ENCODE measurements around the gene IFTAP. TPM values are rescaled to one million over a fixed set of nuclear protein-coding genes. Genes with fewer than 3 reads are reported as not detected.
A peak's percentile ranks its signal among the peaks of the same experiment; 100 is the strongest.

Gene IFTAP
- total RNA-seq, 8 experiments from 2014 or later, result 27.3 to 65.5 (median 54.0) TPM

- Histone ChIP-seq H3K27ac (no peak overlapping the region), H3K4me3 (no peak overlapping the region), H3K4me1 (replicated peaks in 1 of 2) (no peaks in the 10 kb centered on the region)
- no peak for ATAC-seq (replicated peaks in 6 of 8)
- in situ Hi-C loops (cut with MboI; ENCODE audit: low pct_unique_long_range_greater_than_20kb in 2 of 9, low sequenced_read_pairs in 9 of 9, unreplicated experiment in 9 of 9), result no loop called here
- 71 to 100% (median 91%) methylated on average over 1 to 2 of the region's 2 CpGs for WGBS, 10 experiments
Measured at GRCh38 chr11:36601155-36601554, 6.9 kb downstream of the IFTAP start.

DNA sequence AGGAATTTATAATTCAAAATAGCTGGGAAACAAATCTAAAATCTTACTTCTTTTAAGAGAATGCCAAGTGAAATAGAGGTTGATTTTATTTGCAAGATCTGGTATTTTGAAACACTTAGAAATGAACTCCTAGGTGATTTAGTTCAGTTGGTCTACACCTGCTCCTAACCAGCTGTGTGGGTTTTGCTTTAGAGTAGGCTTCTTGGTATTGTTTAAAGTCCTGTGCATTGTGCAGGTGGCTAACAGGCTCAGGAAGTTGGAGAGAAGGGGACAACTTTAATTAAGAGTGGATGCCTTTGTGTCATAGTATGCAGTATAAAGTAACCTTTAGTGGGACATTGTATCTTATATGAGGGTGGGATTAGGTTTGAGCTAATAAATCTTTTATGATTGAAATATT lies 7.8 kb downstream of the IFTAP start:
- H3K4me1 ChIP-seq (replicated peaks in 1 of 2), result no peaks in the 10 kb centered on the region
- ATAC-seq (replicated peaks in 6 of 8), result no peak
- in situ Hi-C loops (cut with MboI; ENCODE audit: low pct_unique_long_range_greater_than_20kb in 2 of 9, low sequenced_read_pairs in 9 of 9, unreplicated experiment in 9 of 9), result no loop called here
- H3K4me3 ChIP-seq, result no peak overlapping the region
- no peak overlapping the region for H3K27ac ChIP-seq

- Histone ChIP-seq H3K4me3 (no peak overlapping the region), H3K27ac (no peak overlapping the region), H3K4me1 (replicated peaks in 1 of 2) (no peaks in the 10 kb centered on the region)
- WGBS, 10 experiments, result 24 to 94% (median 86%) methylated on average over 2 to 6 of the region's 6 CpGs; no CpG with 5 or more reads in 2 of the 10 experiments
- in situ Hi-C loops (cut with MboI; ENCODE audit: low pct_unique_long_range_greater_than_20kb in 2 of 9, low sequenced_read_pairs in 9 of 9, unreplicated experiment in 9 of 9), result no loop called here
- ATAC-seq (replicated peaks in 6 of 8), result no peak
Measured at GRCh38 chr11:36605221-36606216, 11.2 kb downstream of the IFTAP start.

DNA sequence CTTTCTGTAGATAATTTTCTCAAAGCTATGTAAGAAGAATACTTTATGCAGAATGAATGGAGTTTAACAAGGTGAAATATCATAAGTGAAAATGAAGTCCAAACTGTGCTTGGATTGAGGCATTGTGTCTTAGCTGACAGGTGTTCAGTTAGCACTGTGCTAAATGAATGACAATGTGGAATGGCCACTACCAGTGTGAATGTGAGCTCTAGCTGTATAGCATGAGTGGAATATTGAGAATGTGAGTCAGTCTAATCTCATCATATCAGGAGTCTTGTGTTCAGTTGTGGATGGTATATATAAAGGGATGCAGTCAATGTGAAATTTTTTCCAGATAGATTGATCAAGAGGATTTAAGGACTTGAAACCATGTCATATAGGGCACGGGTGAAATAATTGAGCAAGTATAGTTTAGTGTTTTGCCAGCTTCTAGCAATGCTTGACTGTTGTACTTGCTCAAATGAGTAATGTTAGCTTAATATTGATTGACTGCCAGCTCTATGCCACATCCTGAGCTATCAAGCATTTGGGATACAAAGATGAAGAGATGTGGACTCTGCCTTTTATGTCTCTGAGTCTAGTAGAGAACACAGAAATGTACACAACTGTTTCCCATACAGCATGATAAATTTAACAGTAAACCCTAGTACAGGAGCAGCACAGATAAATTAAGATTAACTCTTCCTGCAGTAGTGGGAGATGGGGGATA lies 14.3 kb downstream of the IFTAP start:
- in situ Hi-C loops (cut with MboI; ENCODE audit: low pct_unique_long_range_greater_than_20kb in 2 of 9, low sequenced_read_pairs in 9 of 9, unreplicated experiment in 9 of 9), result no loop called here
- H3K27ac ChIP-seq, result no peak overlapping the region
- no peak overlapping the region for H3K4me3 ChIP-seq
- no peaks in the 10 kb centered on the region for H3K4me1 ChIP-seq (replicated peaks in 1 of 2)
- 20 to 100% (median 67%) methylated on average over 1 of the region's 1 CpG; no CpG with 5 or more reads in 5 of the 10 experiments for WGBS, 10 experiments
- ATAC-seq (replicated peaks in 6 of 8), result no peak

DNA sequence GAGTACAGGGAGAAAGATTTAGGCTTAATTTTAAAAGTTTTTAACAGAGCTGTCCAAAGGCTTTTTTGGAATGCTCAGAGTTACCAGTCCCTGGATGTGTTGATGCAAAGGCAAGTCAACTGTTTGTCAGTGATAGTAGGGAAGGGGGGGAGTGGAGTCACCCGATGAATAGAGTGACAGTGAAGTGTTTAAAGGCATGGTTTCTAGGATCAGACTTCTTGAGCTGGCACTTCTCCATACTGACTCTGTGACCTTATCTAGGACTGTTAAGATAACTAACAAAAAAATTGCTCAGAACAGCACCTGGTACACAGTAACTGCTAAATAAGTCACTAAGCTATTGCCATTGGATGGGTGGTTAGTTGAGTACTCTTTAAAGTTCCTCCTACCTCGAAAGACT lies 15.1 kb downstream of the IFTAP start:
- 54 to 100% (median 86%) methylated on average over 1 to 2 of the region's 2 CpGs; no CpG with 5 or more reads in 3 of the 10 experiments for WGBS, 10 experiments
- ATAC-seq (replicated peaks in 6 of 8), result no peak

DNA sequence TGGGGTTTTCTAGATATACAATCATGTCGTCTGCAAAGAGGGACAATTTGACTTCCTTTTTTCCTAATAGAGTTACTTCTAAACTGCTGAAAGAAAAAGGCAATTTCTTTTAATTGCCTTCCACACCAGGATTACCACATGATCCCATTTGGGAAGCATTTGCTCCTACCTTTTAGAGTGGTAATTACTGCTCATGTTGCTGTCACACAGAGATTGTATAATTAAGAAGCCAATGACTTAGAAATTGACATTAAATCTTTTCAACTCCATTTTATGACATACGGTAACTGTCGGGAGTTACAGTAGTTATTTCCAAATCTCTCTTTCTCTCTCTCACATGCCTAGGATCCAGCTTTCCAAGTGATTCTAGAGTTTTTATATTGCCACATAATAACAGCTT lies 21.5 kb downstream of the IFTAP start:
- H3K4me3 ChIP-seq, result no peak overlapping the region
- in situ Hi-C loops (cut with MboI; ENCODE audit: low pct_unique_long_range_greater_than_20kb in 2 of 9, low sequenced_read_pairs in 9 of 9, unreplicated experiment in 9 of 9), result no loop called here
- 83 to 100% (median 100%) methylated on average over 1 to 3 of the region's 3 CpGs for WGBS, 10 experiments
- H3K4me1 ChIP-seq (replicated peaks in 1 of 2), result peaks cover 0 to 10% of the 10 kb centered on the region in 2 donors
- ATAC-seq (replicated peaks in 6 of 8), result no peak
- no peak overlapping the region for H3K27ac ChIP-seq

More for the DNA sequence above, 15.1 kb downstream of the IFTAP start:
- H3K27ac ChIP-seq, result no peak overlapping the region
- no peak overlapping the region for H3K4me3 ChIP-seq
- in situ Hi-C loops (cut with MboI; ENCODE audit: low pct_unique_long_range_greater_than_20kb in 2 of 9, low sequenced_read_pairs in 9 of 9, unreplicated experiment in 9 of 9), result no loop called here
- no peaks in the 10 kb centered on the region for H3K4me1 ChIP-seq (replicated peaks in 1 of 2)

- no peak for ATAC-seq (replicated peaks in 6 of 8)
- H3K4me3 ChIP-seq, result no peak overlapping the region
- no peak overlapping the region for H3K27ac ChIP-seq
- peaks cover 0 to 10% of the 10 kb centered on the region in 2 donors for H3K4me1 ChIP-seq (replicated peaks in 1 of 2)
- in situ Hi-C loops (cut with MboI; ENCODE audit: low pct_unique_long_range_greater_than_20kb in 2 of 9, low sequenced_read_pairs in 9 of 9, unreplicated experiment in 9 of 9), result no loop called here
- WGBS, 10 experiments, result 55 to 100% (median 82%) methylated on average over 1 to 6 of the region's 6 CpGs
Measured at GRCh38 chr11:36617543-36618362, 23.5 kb downstream of the IFTAP start.

DNA sequence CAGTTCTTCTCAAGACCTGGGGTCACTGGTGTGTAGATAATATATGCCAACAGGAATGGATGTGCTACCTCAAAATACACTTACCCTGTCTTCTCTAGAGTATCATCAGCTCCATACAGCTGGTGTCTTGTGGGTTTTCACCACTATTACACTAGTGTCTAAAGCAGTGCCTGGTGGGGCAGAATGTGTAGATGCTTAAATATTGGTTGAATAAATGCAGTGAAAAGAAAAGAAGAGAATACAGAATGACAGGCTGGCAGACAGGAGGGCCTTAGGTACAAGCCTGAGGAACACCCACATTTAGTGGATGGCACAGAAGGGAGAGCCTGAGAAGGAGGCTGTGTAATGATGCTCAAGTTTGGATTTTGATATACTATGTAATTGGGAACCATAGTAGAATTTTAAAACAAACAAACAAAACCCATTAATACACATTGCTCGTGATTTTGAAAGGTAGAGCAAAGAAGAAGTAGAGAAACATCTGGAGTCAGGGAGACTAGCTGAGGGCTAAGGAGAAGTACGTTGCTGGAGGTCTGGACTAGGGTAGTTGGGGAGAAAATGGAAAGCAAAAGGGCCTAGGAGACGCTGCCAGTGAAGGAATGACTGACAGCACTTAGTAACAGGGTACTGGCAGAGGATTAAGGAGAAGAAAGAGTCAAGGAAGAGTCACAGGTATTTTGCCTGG lies 24.2 kb downstream of the IFTAP start:
- 21 to 100% (median 86%) methylated on average over 1 to 3 of the region's 3 CpGs; no CpG with 5 or more reads in 2 of the 10 experiments for WGBS, 10 experiments
- no peak for ATAC-seq (replicated peaks in 6 of 8)
- in situ Hi-C loops (cut with MboI; ENCODE audit: low pct_unique_long_range_greater_than_20kb in 2 of 9, low sequenced_read_pairs in 9 of 9, unreplicated experiment in 9 of 9), result no loop called here
- peaks cover 0 to 13% of the 10 kb centered on the region in 2 donors for H3K4me1 ChIP-seq (replicated peaks in 1 of 2)
- no peak overlapping the region for H3K4me3 ChIP-seq
- no peak overlapping the region for H3K27ac ChIP-seq

DNA sequence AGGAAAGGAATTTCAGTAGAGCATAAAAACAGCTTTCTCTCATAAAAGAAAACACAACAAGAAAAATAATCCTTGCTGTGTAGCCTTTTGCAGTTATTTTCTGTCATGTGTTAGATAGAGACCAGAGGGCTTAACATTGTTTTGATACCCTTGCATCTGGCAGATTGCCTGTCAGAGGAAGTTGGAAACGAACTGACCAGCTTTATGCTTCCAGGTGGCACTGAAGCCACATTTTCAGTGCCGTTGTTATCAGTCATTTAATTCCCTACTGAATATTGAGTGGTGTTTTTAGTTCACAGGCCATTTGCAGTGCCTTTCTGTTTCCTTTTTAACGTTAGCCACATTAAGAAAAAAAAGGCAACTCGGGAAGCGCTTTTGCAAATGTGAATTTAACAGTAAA lies 25.2 kb downstream of the IFTAP start:
- WGBS, 10 experiments, result 17 to 85% (median 74%) methylated on average over 2 to 5 of the region's 5 CpGs; no CpG with 5 or more reads in 1 of the 10 experiments
- H3K4me3 ChIP-seq, result no peak overlapping the region
- ATAC-seq (replicated peaks in 6 of 8), result no peak
- in situ Hi-C loops (cut with MboI; ENCODE audit: low pct_unique_long_range_greater_than_20kb in 2 of 9, low sequenced_read_pairs in 9 of 9, unreplicated experiment in 9 of 9), result no loop called here
- H3K4me1 ChIP-seq (replicated peaks in 1 of 2), result peaks cover 0 to 15% of the 10 kb centered on the region in 2 donors
- no peak overlapping the region for H3K27ac ChIP-seq

- no peak for ATAC-seq (replicated peaks in 6 of 8)
- peaks cover 0 to 15% of the 10 kb centered on the region in 2 donors for H3K4me1 ChIP-seq (replicated peaks in 1 of 2)
- H3K27ac ChIP-seq, result no peak overlapping the region
- H3K4me3 ChIP-seq, result no peak overlapping the region
- in situ Hi-C loops (cut with MboI; ENCODE audit: low pct_unique_long_range_greater_than_20kb in 2 of 9, low sequenced_read_pairs in 9 of 9, unreplicated experiment in 9 of 9), result no loop called here
Measured at GRCh38 chr11:36620246-36620645, 25.9 kb downstream of the IFTAP start.

DNA sequence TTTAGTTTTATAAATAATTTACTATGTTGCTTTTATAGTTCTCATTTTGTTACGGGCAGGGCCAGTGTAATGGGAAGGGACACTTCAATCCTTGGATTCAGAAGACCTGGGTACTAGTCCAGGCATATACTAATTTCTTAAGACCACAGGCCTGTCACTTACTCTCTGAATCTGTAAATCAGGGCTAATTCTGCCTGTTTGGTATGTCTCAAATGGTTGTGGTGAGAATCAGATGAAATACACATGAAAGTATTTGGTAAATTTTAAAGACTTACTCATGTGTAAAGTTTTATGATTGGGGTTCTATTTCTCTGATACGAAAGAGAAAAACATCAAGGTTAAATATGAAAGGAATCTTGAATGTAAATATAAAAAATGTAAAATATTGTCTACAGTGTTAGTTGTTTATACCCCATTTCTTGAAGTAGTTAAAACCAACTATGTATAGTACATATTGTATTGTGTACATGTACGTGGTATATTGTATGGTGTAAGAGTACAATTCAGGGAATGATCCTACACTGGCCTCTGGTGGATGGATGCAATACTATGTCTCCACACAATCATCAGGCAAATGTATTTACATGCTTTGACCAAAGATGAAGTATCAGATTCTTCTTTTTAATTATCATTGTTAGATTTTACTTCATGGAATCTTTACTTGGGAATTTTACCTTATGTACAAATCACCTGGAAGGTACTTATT lies 28.3 kb downstream of the IFTAP start:
- Histone ChIP-seq H3K4me1 (replicated peaks in 1 of 2) (peaks cover 0 to 15% of the 10 kb centered on the region in 2 donors), H3K27ac (no peak overlapping the region), H3K4me3 (no peak overlapping the region)
- peak in 4 of 8 experiments; percentile 61 to 90 (median 80) for ATAC-seq (replicated peaks in 6 of 8)
- WGBS, 10 experiments, result 58 to 100% (median 83%) methylated on average over 1 to 3 of the region's 3 CpGs; no CpG with 5 or more reads in 1 of the 10 experiments
- in situ Hi-C loops (cut with MboI; ENCODE audit: low pct_unique_long_range_greater_than_20kb in 2 of 9, low sequenced_read_pairs in 9 of 9, unreplicated experiment in 9 of 9), result no loop called here

GRCh38 chr11:36623494-36623893 lies 29.2 kb downstream of the IFTAP start:
- Histone ChIP-seq H3K4me1 (replicated peaks in 1 of 2) (peaks cover 0 to 17% of the 10 kb centered on the region in 2 donors), H3K4me3 (no peak overlapping the region), H3K27ac (no peak overlapping the region)
- WGBS, 10 experiments, result 58 to 100% (median 89%) methylated on average over 1 to 5 of the region's 5 CpGs
- in situ Hi-C loops (cut with MboI; ENCODE audit: low pct_unique_long_range_greater_than_20kb in 2 of 9, low sequenced_read_pairs in 9 of 9, unreplicated experiment in 9 of 9), result no loop called here
- no peak for ATAC-seq (replicated peaks in 6 of 8)
